Fibroblast of skin of scalp (primary cell): ENCODE results near the gene MOSPD3.
A peak's percentile ranks its signal among the peaks of the same experiment; 100 is the strongest.
"Not testable (repeated sequence)": the region's sequence is repeated elsewhere in the genome, so short reads cannot be mapped to it uniquely, and the experiment has no call there.

Experiments used
- DNase-seq: peaks from one replicate; pipeline ENCODE4 v3.0.0-alpha.2; 2013

The MOSPD3 gene

DNA sequence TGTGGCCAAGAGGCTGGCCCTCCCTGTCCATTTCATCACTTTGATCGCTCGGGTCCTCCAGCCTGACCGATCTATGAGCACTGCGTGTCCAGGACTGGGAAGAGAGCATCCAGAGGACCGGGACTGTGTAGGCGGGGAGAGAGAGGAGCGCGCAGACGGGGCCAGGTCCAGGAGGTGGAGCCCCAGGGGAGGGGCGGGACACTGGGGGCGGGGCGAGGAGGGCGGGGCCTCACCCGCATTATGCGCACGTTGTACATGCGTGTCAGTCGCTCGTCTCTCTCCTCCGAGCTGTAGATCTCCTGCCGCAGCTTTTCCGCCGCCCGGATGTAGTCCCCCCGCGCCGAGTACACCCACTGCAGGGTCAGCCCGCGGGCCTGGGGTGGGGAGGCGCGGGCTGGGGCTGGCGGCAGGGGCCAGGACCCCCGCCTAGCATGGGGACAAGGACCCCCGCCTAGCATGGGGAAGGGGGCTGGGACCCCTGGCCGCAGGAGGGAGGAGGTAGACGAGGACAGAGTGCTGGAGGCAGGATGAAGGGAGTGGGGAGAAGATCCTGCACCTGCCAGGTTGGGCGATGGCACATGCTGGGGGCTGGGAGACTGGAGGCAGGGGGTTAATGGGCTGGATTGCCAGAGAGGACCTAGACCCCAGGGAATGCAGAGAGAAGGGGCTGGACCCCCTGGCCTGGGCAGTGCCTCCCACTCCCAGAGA is 14.3 kb downstream of the MOSPD3 start:
- DNase-seq: peak; percentile 79

DNA sequence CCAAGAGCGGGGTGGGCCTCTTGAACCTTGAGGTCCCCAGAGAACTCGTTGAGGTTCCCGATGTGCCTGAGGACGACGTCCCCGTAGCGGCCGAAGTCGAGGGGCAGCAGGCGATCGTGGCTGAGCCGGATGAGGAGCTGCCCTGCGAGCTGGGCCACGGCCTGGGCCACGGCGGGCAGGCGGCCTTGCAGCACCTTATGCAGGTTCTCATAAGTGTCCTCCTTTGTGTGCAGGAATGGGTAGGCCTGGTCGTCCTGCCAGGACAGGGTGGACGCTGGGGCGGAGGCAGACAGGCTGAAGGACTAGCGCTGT is 14.9 kb downstream of the MOSPD3 start:
- no peak for DNase-seq

DNA sequence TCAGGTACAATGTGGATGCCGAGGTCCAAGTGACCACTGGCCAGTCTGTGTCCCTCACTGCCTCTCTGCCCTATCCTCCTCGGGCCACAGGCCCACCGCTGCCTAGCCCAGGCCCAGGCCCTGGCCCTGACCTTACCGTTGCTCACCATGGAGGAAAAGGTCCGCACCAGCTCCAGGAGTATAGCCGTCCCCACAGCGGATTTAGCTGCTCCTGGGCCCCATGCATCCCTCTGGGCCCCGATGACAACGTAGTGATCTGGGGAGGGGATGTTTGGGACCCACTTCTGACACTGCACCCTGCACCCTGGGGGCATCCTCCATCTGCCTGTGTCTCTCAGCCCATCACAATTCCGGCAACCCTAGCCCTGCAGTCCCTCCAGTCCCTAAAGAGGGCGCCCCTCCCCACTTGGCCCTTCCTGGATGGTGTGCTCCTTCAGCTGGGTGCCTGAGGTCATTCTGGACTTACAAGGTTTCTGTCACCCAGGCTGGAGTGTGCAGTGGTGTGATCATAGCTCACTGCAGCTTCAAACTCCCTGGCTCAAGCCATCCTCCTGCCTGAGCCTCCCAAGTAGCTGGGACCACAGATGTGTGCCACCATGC is 16.9 kb downstream of the MOSPD3 start:
- DNase-seq: peak; percentile 12

DNA sequence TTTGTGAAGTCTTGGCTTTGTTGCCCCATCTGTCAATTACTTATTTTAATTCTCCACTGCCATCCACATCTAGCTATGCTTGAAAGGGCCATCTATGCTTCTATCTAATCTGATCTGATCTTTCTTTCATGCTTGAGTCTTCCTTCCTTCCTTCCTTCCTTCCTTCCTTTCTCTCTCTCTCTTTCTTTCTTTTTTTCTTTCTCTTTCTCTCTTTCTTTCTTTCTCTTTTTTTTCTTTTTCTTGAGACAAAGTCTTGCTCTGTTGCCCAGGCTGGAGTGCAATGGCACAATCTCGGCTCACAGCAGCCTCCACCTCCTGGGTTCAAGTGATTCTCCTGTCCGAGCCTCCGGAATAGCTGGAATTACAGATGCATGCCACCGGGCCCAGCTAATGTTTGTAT is 17.7 kb downstream of the MOSPD3 start:
- DNase-seq: no peak

DNA sequence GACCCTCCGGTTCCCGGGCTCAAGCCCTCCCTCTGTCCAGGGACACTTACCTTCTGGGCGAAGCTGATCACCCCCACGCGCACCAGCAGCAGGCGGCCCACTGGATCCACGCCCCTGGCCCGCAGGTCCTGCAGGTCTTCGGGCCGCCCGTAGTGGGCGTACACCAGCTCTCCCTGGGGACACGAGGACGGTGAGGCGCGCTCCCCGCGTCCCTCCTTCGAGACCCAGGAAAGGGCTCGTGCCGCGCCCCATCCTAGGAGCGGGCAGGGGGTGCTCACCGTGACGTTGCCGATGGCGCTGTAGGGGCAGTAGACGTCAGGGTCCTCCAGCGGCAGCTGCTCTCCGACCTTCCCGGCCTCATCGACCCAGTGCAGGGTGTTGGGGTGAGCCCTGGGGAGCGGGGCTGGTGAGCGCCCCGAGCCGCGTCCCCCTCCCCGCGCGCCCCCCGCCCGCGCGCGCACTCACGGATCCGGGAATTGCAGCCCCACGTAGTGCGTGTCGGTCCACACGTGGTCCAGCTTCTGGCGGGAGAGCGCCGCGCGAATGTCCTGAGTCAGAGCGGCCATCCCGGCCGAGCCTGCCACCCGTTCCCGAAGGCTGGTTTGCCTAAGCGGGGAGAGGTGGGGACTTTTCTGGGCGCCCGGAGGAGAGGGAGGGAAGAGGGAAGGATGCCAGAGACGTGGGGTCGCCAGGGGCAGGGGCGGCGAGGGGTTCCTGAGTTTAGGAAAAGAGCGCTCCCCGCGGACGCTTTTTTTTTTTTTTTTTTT is 20.8 kb downstream of the MOSPD3 start:
- DNase-seq: peak; percentile 47

DNA sequence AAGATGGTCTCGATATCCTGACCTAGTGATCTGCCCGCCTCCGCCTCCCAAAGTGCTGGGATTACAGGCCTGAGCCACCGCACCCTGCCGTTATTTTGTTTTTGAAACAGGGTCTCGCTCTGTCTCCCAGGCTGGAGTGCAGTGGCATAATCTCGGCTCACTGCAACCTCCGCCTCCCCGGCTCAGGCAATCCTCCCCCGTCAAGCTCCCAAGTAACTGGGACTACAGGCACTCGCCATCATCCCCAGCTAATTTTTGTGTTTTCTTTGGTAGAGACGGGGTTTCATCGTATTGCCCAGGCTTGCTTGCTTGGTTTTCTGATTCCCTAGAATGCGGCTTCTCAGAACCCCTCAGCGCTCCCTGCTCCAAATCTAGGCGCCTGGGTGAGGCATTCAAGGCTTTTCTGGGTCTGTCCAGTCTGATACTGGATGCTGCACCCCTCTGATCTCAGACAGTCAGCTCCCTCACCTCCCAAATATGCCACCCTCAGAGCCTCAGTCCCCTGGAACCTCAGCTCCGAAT is 27.7 kb downstream of the MOSPD3 start:
- no peak for DNase-seq

DNA sequence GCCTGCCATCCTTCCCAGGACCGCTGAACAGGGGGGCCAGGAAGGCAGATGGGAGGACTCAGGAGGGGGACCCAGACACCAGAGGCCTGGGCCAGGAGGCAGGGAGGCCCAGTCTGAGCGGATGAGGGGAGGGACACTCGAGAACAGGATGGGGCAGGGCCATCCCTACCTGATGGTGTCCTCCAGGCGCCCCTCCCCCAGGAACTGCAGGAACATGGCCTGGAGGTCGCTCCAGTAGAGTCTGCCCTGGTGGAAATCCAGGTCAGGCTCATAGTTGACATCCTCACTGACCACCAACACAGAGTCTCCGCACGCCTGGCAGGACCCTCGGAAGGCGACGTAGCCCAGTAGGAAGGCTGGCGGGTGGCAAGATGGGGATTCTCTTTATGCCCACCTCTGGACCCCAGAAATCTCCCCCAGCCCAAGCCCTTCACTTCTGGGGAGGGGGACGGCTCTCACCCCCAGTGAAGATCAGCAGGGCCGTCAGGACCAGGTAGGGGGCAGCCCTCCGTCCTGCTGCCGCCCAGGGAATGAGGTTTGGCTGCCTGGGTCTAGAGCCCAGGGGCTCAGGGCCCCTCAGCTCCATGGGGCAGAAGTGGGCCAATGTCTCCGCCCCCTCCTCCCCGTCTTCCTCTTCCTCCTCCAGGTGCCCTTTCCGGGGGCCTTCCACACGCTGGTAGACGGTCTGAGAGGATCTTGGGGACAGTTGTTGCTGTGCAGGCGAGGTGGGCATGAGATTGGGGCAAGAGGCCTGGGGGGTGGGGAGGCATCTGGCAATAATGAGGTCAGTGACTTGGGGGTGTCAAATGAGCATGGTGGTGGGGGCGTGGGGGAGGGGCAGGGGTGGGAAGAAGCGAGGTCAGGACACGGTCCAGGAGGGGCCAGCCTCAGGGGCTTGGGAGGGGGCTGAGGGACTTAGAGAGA is 28.4 kb downstream of the MOSPD3 start:
- no peak for DNase-seq

DNA sequence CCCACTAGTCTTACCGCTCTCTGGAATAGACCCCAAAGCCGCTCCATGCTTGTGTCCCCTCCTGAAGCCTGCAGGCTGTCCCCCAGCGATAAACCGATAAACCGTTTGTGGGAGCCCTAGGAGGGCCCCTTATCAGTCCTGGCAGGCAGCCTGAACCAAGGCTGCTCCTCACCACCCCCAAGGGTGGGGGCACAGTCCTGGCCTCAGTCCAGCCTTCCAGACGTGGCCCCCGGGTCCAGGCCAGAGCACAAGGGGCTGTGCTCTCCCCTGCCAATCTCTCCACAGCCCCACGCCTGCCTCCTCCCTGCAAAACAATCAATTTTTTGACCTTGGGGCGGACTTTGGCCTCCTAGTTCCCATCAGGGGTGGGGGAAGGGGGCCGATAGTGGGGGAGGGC is 29.1 kb downstream of the MOSPD3 start, which contains the start of gene TFR2:
TSS of gene TFR2 (minus strand) at position 90 of the 397 bp plus-strand sequence. CDS start at position 47, 43 bp downstream.
- no peak for DNase-seq

DNA sequence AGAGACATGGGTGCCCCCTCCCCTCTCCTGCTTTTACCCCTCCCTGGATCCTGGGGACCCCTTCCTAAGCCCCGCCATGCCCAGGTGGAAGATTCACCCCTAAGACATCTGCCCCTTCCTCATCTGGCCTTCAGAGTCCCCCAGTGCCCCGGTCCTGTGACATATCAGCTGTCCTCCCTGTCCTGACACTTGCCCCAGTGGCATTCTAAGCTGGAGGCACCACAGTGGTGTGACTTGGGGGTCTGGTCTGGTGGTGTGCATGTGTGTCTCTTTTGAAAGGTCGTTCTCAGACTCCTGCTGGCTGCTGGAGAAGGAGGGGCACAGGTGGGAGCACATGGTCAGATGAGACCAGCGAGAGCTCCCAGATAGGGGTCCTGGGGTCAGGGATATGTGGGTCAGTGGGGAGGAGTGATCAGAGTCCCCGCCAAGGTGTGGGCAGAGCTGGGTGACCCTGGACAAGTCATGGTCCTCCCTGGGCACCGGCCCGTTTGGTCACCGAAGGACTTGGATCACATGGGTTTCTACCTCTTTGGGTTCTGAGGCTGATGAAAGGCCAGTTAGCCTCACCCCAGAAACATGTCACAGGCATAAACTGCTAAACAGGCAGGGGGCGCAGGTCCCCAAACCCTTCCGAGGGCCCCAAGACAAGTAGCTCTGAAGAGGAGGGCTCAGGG is 29.7 kb downstream of the MOSPD3 start:
- DNase-seq: no peak

DNA sequence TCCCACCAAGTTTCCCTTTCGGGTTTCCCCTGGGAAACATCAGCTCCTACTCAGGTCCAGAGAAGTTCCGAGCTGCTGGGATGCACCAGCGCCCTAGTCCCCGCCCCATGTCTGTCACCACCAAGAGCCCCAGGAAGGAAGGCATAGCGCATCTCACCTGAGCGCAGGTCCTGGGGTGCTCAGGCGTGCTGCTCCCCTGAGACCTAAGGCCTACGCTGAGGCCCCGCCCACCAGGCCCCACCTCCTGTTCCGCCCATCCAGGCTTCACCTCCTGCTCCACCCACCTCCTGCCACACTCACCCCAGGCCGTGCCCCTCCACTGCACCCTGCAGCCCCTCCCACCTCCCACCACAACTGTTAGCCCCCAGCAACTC is 30.2 kb downstream of the MOSPD3 start:
- no peak for DNase-seq

DNA sequence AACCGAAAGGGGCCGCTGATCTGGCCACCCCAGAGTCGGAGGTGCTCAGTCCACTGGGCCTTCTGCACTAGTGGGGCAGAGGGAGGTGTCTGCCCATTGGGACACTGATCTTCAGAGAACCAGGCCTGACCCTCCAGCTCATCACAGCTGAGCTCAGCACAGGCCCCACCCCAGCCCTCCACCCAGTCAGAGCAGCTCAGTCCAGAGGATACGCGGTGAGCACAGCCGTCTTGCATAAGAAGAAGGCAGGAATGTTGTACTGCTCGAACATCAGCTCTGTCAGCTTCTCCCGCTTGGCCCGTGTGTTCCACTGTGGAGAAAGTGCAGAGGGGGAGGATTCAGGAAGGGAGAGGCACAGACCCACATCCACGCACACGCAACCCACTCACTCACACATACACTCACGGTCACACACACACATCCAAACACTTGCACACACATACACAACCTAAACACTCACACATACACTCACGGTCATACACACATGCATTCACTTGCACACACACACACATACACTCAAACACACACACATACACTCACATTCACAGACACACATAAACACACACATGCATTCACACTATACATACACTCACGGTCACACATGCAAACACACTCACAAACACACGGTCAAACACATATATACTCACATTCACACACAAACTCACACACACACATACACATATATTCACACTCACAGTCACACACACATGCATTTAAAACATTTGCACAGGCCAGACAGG is 37.7 kb downstream of the MOSPD3 start:
- no peak for DNase-seq

DNA sequence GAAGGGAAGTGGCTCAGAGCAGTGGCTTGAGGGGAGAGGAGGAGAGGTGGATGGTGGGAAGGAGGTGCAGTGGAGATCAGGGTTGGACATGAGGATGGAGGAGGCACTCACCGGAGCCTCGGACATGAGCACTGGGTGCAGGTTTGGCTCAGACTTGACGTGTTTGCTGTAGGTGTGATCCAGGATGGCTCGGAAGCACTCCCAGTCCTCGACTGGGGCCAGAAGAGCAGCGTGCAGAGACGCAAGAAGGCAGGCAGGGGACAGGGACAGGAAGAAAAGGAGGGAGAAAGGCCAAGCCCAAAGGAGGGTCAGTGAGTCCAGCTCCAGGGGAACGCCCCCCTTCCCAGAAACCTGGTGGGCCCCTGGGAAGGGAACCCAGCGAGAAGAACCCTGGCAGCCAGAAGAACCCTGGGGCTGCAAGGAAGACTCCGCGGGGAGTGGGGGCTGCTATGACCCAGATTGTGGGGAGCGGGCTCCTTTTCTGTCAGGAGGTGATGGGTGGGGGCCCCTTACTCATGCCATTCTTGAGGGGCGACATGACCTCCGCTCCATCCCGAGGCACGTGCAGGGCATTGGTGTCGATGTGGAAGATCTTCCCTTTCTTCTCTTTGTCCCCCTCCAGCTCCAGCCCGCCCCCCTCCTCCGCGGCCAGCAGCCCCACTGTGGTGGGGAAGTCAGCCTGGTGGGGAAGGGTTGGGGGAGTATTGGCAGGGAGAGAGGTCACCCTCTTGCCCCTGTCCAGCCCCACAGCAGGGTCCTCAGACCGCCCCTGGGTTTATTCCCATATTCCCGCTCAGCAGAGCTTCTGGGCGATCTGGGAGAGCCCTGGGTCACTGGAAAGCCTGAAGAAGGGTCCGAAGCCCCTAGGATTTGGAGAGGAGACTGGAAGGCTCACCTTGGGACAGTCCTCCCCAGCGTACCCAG is 42.8 kb downstream of the MOSPD3 start:
- DNase-seq: no peak

DNA sequence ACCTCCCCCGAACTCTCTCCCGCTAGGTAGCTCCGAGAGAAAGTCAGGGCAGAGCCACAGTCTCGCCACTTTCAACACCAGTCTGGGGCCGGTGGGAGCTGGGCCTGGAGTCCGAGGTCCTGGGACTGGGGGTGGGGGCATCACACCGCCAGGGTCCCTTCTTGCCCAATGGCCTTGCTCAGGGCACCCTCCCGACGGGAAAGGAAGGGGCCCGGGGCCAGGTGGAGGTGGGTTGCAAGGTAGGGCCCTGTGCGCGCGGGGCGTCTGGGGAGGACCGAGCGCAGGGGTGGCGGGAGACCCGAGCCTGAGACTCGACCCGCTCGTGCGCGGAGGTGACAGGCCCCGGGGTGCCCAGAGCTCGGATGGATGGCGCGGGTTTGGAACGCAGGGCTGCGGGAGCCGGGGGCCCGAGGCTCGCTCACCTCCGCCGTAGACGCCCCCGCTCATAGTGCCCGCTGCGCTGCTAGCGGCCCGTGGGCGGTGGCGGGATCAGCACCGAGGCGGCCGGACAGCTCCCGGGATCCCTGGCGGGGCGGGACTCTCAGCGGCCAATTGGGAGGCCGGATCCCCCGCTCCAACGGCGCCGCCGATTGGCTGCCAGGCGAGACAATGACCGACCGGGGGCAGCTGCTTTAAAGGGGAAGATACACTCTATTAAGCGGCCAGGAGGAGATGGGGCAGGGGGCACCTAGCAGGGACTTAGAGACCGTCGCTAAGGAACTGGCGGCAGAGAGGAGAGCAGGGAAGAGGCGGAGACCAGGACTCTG is 43.8 kb downstream of the MOSPD3 start, which contains the start of gene ACTL6B:
TSS of gene ACTL6B (minus strand) at position 541 of the 767 bp plus-strand sequence. CDS start at position 447, 94 bp downstream.
- peak; percentile 56 for DNase-seq

DNA sequence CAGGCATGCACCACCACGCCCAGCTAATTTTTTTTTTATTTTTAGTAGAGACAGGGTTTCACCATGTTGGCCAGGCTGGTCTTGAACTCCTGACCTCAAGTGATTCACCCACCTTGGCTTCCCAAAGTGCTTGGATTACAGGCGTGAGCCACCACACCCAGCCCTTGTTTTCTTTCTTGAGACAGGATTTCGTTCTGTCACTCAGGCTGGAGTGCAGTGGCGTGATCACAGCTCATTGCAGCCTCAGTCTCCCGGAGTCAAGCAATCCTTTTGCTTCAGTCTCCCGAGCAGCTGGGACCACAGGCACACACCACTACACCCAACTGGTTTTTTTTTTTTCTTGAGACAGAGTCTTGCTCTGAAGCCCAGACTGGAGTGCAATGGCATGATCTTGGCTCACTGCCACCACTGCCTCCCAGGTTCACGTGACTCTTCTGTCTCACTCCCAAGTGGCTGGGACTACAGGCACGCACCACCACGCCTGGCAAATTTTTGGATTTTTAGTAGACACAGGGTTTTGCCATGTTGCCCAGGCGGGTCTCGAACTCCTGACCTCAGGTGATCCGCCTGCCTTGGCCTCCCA is 49.9 kb downstream of the MOSPD3 start:
- DNase-seq: not testable (repeated sequence)
